Ectodermal cell (in vitro differentiated cells): ENCODE measurements around the gene SLC22A14. TPM values are rescaled to one million over a fixed set of nuclear protein-coding genes. Genes with fewer than 3 reads are reported as not detected.
"Not testable (repeated sequence)": the region's sequence is repeated elsewhere in the genome, so short reads cannot be mapped to it uniquely, and the experiment has no call there.

Experiments
- H3K27ac ChIP-seq: 2 replicates; pipeline ENCODE4 v1.7.0; 2013; ENCODE audit warnings: mild to moderate bottlenecking, low read depth, low read length; ENCODE audit not compliant: insufficient read depth, poor library complexity, severe bottlenecking
- H3K27me3 ChIP-seq: 2 replicates; pipeline ENCODE4 v1.7.0; 2013; ENCODE audit warnings: mild to moderate bottlenecking, low read length; ENCODE audit not compliant: insufficient read depth, control insufficient read depth, poor library complexity, severe bottlenecking
- H3K36me3 ChIP-seq: one replicate; pipeline ENCODE4 v1.7.0; 2013; ENCODE audit warnings: low read length; ENCODE audit not compliant: control insufficient read depth, insufficient read depth
- H3K4me1 ChIP-seq: one replicate; pipeline ENCODE4 v1.7.0; 2013; ENCODE audit warnings: low read length; ENCODE audit not compliant: control insufficient read depth, insufficient read depth
- H3K4me3 ChIP-seq: 2 replicates; pipeline ENCODE4 v1.7.0; 2013; ENCODE audit warnings: low read depth, low read length, control low read depth; ENCODE audit not compliant: insufficient read depth
- H3K9me3 ChIP-seq: 2 replicates; pipeline ENCODE4 v1.7.0; 2013; ENCODE audit warnings: mild to moderate bottlenecking, low read length, moderate library complexity; ENCODE audit not compliant: control insufficient read depth
- WGBS, 2 experiments: methylation state at CpG; one replicate each; pipeline ENCODE4 v1.1.7; 2013; ENCODE audit warnings: missing lambda C conversion rate in 2 of 2; 5-methylcytosine and 5-hydroxymethylcytosine counted together
- polyA plus RNA-seq, 4 experiments: library from polyadenylated mRNA; stranded (reverse); fragments of 50-300 nt; gene quantifications; one replicate each; pipeline ENCODE4 v1.2.3, GENCODE V29; 2013

Gene SLC22A14, protein sequence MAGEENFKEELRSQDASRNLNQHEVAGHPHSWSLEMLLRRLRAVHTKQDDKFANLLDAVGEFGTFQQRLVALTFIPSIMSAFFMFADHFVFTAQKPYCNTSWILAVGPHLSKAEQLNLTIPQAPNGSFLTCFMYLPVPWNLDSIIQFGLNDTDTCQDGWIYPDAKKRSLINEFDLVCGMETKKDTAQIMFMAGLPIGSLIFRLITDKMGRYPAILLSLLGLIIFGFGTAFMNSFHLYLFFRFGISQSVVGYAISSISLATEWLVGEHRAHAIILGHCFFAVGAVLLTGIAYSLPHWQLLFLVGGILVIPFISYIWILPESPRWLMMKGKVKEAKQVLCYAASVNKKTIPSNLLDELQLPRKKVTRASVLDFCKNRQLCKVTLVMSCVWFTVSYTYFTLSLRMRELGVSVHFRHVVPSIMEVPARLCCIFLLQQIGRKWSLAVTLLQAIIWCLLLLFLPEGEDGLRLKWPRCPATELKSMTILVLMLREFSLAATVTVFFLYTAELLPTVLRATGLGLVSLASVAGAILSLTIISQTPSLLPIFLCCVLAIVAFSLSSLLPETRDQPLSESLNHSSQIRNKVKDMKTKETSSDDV
- polyA plus RNA-seq (2013, experiment 1 of 4) = not detected
- not detected for polyA plus RNA-seq (2013, experiment 2 of 4)
- not detected for polyA plus RNA-seq (2013, experiment 3 of 4)
- not detected for polyA plus RNA-seq (2013, experiment 4 of 4)

DNA sequence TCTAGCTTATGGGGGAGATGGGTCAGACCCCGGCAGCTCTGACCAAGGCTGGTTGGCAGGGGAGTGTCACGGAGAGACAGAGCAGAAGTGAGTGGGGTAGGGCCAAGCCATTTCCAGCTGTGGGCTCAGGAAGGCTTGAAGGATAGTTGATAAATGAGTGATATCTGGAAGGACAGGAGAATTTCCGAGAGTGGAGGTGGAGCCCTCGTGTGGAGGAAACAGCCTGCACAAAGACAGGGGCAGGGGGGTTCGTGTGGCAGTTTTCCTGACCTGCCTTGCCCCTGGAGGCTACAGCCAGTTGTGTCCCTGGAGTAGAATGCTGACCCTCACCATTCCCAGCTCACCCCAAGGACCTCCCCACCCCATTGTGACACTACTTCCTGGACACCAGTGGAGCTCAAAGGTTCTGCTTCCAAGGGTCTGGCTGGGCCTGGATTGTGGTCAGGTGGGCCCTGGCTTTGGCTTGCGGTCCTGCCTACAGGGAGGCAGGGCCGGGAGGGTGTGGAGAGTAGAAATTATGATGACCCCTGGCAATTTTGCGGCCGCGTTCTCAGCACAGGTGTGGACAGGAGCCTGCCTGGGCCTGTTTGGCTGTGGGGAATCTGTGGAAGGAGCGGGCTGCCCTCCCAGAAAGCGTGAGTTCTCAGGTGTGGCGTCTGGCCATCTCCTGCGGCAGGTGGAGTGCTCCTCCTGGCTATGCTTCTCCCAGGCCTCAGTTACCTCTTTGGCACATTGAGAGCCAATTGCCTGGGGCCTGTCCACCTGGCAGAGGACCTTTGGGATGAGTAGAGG lies at the start of gene SLC22A14:
Gene SLC22A14, plus strand, starts transcription at position 400 of the 792 bp plus-strand sequence. CDS start 23,733 bp downstream, outside the sequence.
- H3K4me3 ChIP-seq = no peak within 1 kb of the TSS
- H3K4me1 ChIP-seq = no peaks in the 10 kb centered on the region
- 89 to 90% methylated on average over 14 of the region's 14 CpGs for WGBS, 2 experiments
- H3K27me3 ChIP-seq = no peaks in the 10 kb centered on the region
- no peaks in the 10 kb centered on the region for H3K36me3 ChIP-seq
- H3K9me3 ChIP-seq = no peaks in the 10 kb centered on the region
- no peak within 1 kb of the TSS for H3K27ac ChIP-seq

DNA sequence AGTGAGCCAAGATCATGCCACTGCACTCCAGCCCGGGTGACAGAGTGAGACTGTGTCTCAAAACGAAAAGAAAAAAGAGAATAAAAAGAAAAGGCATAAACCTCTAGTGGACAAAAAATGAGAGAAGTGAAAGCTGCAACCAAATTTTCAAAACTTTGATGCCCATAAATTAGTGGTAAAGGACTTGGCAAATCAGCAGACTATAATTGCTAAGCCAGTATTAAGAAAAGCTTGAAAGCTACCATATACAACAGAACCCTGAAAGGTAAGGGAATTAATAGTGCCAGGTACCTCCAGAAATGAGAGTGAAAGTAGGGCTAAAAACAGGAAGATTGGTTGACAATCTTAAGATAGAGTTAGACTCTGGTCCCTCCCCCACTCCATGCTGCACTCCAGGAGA lies 49.4 kb upstream of the SLC22A14 start:
- no peak overlapping the region for H3K4me3 ChIP-seq
- H3K9me3 ChIP-seq = no peaks in the 10 kb centered on the region
- H3K36me3 ChIP-seq = peaks cover 4% of the 10 kb centered on the region
- no peak overlapping the region for H3K27ac ChIP-seq
- H3K4me1 ChIP-seq = no peaks in the 10 kb centered on the region
- no peaks in the 10 kb centered on the region for H3K27me3 ChIP-seq
- WGBS, 2 experiments = 89 to 91% methylated on average over 2 of the region's 2 CpGs

DNA sequence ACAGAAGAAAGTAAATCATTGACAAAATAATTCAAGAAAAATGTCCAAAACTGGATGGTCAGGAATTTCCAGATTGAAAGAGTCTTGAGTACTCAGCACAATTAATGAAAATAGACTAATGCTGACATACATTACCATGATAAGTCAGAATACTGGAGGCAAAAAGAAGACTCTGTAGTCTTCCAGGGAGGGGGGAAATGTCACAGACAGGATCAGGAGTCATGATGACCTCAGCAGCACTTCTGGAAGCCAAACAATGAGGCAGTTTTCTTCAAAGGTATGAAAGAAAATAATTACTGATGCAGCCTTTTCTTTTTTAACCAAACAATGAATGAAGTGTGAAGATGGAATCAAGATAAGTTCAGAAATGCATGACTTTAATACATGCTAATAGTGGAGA lies 46.6 kb upstream of the SLC22A14 start:
- Histone ChIP-seq H3K4me3 (no peak overlapping the region), H3K9me3 (no peaks in the 10 kb centered on the region), H3K36me3 (peaks cover 15% of the 10 kb centered on the region), H3K27ac (no peak overlapping the region), H3K4me1 (no peaks in the 10 kb centered on the region), H3K27me3 (no peaks in the 10 kb centered on the region)

DNA sequence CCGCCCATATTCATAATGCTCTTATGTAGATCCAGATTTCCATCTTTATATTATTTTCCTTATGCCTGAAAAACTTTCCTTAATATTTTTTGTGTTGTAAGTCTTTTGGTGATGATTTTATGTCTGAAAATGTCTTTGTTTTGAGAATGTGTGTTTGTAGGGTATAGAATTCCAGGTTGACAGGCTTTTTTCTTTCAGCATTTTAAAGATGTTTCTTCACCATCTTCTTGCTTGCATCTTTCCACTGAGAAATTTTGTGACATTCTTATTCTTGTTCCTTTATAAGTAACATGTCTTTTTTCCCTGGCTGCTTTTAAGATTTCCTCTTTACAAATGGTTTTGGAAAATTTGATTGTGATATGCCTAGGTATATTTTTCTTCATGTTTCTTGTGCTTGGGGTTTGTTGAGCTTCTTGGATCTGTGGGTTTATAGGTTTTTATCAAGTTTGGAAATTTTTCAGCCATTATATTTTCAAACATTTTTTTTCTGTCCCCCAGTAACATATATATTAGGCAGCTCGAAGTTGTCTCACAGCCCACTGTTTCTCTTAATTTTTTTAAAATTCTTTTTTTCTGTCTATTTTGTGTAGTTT lies 43.6 kb upstream of the SLC22A14 start:
- 100% methylated on average over 1 of the region's 2 CpGs for WGBS, 2 experiments
- Histone ChIP-seq H3K9me3 (no peaks in the 10 kb centered on the region), H3K27me3 (no peaks in the 10 kb centered on the region), H3K27ac (no peak overlapping the region), H3K36me3 (peaks cover 15% of the 10 kb centered on the region), H3K4me3 (no peak overlapping the region), H3K4me1 (no peaks in the 10 kb centered on the region)

DNA sequence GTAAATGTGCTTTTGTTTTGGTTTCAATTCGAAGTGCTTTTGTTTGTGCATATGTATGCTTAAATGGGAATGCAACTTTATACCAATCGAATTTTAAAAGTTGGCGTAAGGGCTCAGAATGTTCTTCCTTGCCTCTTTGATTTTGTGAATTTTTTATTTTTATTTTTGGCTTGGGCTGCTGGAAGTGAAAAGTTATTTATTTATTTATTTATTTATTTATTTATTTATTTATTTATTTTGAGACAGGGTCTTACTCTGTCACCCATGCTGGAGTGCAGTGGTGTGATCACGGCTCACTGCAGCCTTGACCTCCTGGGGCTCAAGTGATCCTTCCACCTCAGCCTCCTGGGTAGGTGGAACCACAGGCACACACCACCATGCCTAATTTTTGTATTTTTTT lies 39.3 kb upstream of the SLC22A14 start:
- not testable (repeated sequence) for H3K4me3 ChIP-seq, H3K4me1 ChIP-seq, H3K27ac ChIP-seq, H3K27me3 ChIP-seq, H3K9me3 ChIP-seq
- H3K36me3 ChIP-seq = peaks cover 11% of the 10 kb centered on the region
- 93 to 96% methylated on average over 4 of the region's 4 CpGs for WGBS, 2 experiments

DNA sequence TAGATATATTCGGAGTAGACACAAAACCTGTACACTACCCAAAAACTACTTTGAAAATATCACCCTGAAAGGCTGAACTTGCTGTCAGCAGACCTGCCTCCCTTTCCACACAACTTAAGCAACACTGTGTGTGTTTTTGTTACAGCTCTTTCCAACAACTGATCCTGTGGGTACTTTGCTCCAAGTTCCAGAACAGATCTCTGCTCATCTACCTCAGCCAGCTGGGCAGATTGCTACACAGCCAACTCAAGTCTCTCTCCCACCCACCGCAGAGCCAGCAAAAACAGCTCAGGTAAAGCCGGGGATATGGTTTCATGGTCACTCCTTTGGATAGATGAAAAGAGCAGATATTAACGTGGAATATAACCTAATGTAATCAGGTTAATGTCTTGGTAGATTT lies 36.2 kb upstream of the SLC22A14 start:
- H3K27ac ChIP-seq = no peak overlapping the region
- H3K9me3 ChIP-seq = no peaks in the 10 kb centered on the region
- H3K4me3 ChIP-seq = no peak overlapping the region
- no peaks in the 10 kb centered on the region for H3K27me3 ChIP-seq
- H3K4me1 ChIP-seq = no peaks in the 10 kb centered on the region
- 95 to 99% methylated on average over 4 of the region's 4 CpGs for WGBS, 2 experiments
- H3K36me3 ChIP-seq = peaks cover 5% of the 10 kb centered on the region

DNA sequence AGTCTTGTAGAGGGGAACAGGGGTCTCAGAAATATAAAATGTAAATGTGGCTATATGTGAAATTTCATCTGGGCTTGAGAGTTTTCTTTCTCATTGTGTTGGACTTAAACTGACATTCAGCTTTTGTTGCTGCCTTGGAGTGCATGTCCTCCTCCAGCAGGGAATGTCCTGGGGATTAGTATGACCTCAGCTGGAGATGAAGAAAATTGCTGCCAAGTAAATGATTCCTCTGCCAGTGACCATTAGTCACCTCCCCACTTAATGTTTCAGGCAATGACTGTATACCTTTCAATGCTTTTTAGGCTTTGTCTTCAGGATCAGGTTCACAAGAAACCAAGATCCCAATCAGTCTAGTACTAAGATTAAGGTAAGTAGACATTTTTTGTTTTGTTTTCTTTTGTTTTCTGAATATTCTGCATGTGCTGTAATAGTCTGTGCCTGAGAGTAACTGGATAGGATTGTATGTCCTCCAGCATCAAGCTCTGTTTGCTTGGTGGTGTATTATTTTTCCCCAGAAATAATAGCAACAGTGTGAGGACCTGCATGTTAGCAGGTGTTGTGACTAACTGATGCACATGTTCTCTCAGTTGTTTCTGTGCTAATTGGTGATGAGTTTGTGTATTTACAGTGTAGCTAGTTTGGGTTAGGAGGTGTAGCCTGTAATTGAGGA lies 34.6 kb upstream of the SLC22A14 start:
- no peak overlapping the region for H3K27ac ChIP-seq
- H3K27me3 ChIP-seq = no peaks in the 10 kb centered on the region
- no peaks in the 10 kb centered on the region for H3K4me1 ChIP-seq
- H3K9me3 ChIP-seq = no peaks in the 10 kb centered on the region
- no peak overlapping the region for H3K4me3 ChIP-seq
- peaks cover 15% of the 10 kb centered on the region for H3K36me3 ChIP-seq

DNA sequence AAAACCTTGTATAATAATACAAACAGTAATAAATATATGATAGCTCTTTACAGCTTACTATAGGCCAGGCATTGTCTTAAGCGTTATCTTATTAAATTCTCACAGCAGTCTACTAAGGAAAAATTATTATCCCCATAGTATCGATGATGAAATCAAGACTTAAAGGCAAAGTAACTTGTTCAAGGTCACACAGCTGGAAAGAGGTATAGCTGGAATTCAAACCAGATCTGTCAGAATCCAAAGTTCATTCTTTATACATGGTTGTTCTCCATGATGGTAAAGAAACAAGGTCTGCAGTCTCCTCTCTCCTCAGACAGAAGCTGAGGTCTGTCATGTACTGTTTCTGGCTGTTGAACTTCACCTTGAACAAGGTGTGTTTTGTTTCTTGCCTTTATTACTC lies 31.9 kb upstream of the SLC22A14 start:
- H3K36me3 ChIP-seq = peaks cover 23% of the 10 kb centered on the region
- 93 to 100% methylated on average over 2 of the region's 2 CpGs for WGBS, 2 experiments
- H3K9me3 ChIP-seq = no peaks in the 10 kb centered on the region
- no peak overlapping the region for H3K27ac ChIP-seq
- no peaks in the 10 kb centered on the region for H3K27me3 ChIP-seq
- no peaks in the 10 kb centered on the region for H3K4me1 ChIP-seq
- no peak overlapping the region for H3K4me3 ChIP-seq

DNA sequence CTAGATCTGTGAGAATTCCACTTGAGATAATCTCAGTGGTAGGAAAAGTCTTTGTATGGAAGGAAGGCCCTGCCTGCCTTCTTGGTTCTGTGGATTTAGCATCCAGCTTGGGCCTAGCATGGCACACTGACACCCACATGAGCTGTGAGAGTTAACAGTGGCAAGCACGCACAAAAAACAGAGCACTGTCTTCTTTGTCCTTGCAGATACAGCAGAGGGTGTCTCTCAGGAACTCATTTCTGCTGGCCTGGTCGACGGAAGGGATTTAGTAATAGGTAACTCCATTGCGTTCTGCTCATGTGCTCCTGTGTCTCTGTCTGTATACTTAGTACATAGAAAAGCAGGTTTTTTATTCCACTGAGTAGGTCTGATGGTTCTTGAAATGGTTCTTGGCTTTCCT lies 30.9 kb upstream of the SLC22A14 start:
- 94 to 96% methylated on average over 4 of the region's 4 CpGs for WGBS, 2 experiments
- H3K27me3 ChIP-seq = no peaks in the 10 kb centered on the region
- no peaks in the 10 kb centered on the region for H3K4me1 ChIP-seq
- H3K36me3 ChIP-seq = peaks cover 23% of the 10 kb centered on the region
- no peak overlapping the region for H3K27ac ChIP-seq
- H3K4me3 ChIP-seq = no peak overlapping the region
- no peaks in the 10 kb centered on the region for H3K9me3 ChIP-seq
